ENCODE measurements around the gene CDK6. TPM values are rescaled to one million over a fixed set of nuclear protein-coding genes. Genes with fewer than 3 reads are reported as not detected.

The CDK6 gene
- total and polyA plus RNA-seq, 10 of the 15 experiments (the other 5 are each of a cell fraction or from before 2014, with no cell fraction given) = 8.0 to 118 (median 45.8) TPM

DNA sequence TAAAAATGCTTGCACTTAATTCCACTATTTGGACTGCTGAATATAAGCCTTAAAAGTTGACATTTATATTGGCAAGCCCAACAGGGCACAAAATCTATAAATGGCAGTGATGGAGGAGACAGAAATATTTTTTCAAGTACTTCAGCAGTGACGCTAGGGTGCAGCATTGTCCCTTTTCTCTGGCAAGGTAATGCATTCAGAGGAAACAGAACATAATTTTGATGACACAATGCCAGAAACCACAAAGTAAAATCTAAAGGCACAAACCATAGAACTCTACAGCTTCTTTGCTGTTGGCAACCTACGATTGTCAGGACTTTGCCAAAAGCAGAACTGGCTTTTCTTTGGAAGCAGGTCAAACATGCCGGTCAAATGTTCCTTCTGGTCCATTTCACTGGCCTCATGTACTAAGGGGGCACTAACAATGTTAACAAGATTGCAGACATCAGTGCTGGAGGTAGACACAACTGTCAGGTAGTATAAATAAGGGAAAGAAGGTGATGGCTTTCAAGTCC is 215.3 kb downstream of the CDK6 start (continued):
- TF ChIP-seq STAT3 (IDR thresholded peaks at IDR 0.05; ENCODE audit: low read depth, low read length) (no peak), MTA2 (IDR thresholded peaks at IDR 0.05; ENCODE audit: low read depth) (no peak), GABPA (IDR thresholded peaks at IDR 0.05; ENCODE audit: low read depth) (no peak), ZZZ3 (IDR thresholded peaks at IDR 0.05; ENCODE audit: control insufficient read depth, insufficient read length, low read depth) (no peak), POLR2AphosphoS5 (IDR thresholded peaks at IDR 0.05; ENCODE audit: low read length) (no peak), ZNF384 (IDR thresholded peaks at IDR 0.05; ENCODE audit: borderline replicate concordance, low read depth, low read length) (no peak), BHLHE40 (IDR thresholded peaks at IDR 0.05; ENCODE audit: borderline replicate concordance in 1 of 2, low read depth in 2 of 2, low read length in 1 of 2) (0 out of 4 replicates have a peak, but pooled peaks of 1 of the 2 experiments have one; percentile 17), SMC3 (IDR thresholded peaks at IDR 0.05; ENCODE audit: borderline replicate concordance, low read length) (peak; percentile 86), PML (IDR thresholded peaks at IDR 0.05; ENCODE audit: low read length) (0 out of 2 replicates have a peak, but pooled peaks have one; percentile 38), CBFB (IDR thresholded peaks at IDR 0.05; ENCODE audit: low read depth) (peak; percentile 83), SIX5 (IDR thresholded peaks at IDR 0.05; ENCODE audit: low read depth, low read length, severe bottlenecking) (no peak), TBL1XR1 (IDR thresholded peaks at IDR 0.05; ENCODE audit: low read depth, low read length) (no peak), SIN3A (IDR thresholded peaks at IDR 0.05; ENCODE audit: low read depth, low read length) (no peak), NFXL1 (IDR thresholded peaks at IDR 0.05; ENCODE audit: borderline replicate concordance) (no peak), RELA (IDR thresholded peaks at IDR 0.05; ENCODE audit: borderline replicate concordance, partially characterized antibody) (no peak), YY1 (IDR thresholded peaks at IDR 0.05; ENCODE audit: low read depth, low read length) (peak; percentile 71), HDAC6 (IDR thresholded peaks at IDR 0.05; ENCODE audit: unreplicated experiment) (no peak), ETV6 (conservative IDR thresholded peaks at IDR 0.05 in 1 of 2, IDR thresholded peaks at IDR 0.05 in 1 of 2; ENCODE audit: borderline replicate concordance in 1 of 2, low read depth in 1 of 2) (no peak), RB1 (IDR thresholded peaks at IDR 0.05; ENCODE audit: borderline replicate concordance) (0 out of 2 replicates have a peak, but pooled peaks have one; percentile 29), PAX5 (IDR thresholded peaks at IDR 0.05; ENCODE audit: borderline replicate concordance, low read depth, low read length) (no peak)
- TF ChIP-seq, protein P1, sequence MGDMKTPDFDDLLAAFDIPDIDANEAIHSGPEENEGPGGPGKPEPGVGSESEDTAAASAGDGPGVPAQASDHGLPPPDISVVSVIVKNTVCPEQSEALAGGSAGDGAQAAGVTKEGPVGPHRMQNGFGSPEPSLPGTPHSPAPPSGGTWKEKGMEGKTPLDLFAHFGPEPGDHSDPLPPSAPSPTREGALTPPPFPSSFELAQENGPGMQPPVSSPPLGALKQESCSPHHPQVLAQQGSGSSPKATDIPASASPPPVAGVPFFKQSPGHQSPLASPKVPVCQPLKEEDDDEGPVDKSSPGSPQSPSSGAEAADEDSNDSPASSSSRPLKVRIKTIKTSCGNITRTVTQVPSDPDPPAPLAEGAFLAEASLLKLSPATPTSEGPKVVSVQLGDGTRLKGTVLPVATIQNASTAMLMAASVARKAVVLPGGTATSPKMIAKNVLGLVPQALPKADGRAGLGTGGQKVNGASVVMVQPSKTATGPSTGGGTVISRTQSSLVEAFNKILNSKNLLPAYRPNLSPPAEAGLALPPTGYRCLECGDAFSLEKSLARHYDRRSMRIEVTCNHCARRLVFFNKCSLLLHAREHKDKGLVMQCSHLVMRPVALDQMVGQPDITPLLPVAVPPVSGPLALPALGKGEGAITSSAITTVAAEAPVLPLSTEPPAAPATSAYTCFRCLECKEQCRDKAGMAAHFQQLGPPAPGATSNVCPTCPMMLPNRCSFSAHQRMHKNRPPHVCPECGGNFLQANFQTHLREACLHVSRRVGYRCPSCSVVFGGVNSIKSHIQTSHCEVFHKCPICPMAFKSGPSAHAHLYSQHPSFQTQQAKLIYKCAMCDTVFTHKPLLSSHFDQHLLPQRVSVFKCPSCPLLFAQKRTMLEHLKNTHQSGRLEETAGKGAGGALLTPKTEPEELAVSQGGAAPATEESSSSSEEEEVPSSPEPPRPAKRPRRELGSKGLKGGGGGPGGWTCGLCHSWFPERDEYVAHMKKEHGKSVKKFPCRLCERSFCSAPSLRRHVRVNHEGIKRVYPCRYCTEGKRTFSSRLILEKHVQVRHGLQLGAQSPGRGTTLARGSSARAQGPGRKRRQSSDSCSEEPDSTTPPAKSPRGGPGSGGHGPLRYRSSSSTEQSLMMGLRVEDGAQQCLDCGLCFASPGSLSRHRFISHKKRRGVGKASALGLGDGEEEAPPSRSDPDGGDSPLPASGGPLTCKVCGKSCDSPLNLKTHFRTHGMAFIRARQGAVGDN (IDR thresholded peaks at IDR 0.05) = 0 out of 2 replicates have a peak, but pooled peaks have one; percentile 10
- TF ChIP-seq, protein P2, sequence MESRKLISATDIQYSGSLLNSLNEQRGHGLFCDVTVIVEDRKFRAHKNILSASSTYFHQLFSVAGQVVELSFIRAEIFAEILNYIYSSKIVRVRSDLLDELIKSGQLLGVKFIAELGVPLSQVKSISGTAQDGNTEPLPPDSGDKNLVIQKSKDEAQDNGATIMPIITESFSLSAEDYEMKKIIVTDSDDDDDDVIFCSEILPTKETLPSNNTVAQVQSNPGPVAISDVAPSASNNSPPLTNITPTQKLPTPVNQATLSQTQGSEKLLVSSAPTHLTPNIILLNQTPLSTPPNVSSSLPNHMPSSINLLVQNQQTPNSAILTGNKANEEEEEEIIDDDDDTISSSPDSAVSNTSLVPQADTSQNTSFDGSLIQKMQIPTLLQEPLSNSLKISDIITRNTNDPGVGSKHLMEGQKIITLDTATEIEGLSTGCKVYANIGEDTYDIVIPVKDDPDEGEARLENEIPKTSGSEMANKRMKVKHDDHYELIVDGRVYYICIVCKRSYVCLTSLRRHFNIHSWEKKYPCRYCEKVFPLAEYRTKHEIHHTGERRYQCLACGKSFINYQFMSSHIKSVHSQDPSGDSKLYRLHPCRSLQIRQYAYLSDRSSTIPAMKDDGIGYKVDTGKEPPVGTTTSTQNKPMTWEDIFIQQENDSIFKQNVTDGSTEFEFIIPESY (IDR thresholded peaks at IDR 0.05) = no peak
- TF ChIP-seq, protein P3, sequence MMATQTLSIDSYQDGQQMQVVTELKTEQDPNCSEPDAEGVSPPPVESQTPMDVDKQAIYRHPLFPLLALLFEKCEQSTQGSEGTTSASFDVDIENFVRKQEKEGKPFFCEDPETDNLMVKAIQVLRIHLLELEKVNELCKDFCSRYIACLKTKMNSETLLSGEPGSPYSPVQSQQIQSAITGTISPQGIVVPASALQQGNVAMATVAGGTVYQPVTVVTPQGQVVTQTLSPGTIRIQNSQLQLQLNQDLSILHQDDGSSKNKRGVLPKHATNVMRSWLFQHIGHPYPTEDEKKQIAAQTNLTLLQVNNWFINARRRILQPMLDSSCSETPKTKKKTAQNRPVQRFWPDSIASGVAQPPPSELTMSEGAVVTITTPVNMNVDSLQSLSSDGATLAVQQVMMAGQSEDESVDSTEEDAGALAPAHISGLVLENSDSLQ (IDR thresholded peaks at IDR 0.05) = no peak

All from GM12878 (cell line).